Liver (tissue), 9 donors: ENCODE results near the gene REC114. TPM values are rescaled to one million over a fixed set of nuclear protein-coding genes. Genes with fewer than 3 reads are reported as not detected.
A peak's percentile ranks its signal among the peaks of the same experiment; 100 is the strongest.

Experiments
- DNase-seq: peaks from one replicate; pipeline ENCODE4 v3.0.0-alpha.2; 2017; ENCODE audit warnings: low spot score
- H3K27ac ChIP-seq, 2 donors: one replicate each; pipeline ENCODE4 v1.7.0; 2013; ENCODE audit warnings: inconsistent platforms in 2 of 2, low read length in 2 of 2, control low read depth in 1 of 2, low read depth in 1 of 2, mild to moderate bottlenecking in 1 of 2
- H3K27me3 ChIP-seq, 4 donors: one replicate each; pipeline versions ENCODE4 v1.6.1 to v1.7.0; 2013; ENCODE audit warnings: low read length in 3 of 4, inconsistent platforms in 1 of 4, mild to moderate bottlenecking in 1 of 4, moderate library complexity in 1 of 4; ENCODE audit not compliant: control insufficient read depth in 4 of 4, insufficient read depth in 4 of 4
- H3K36me3 ChIP-seq, 4 donors: one replicate each; pipeline versions ENCODE4 v1.6.1 to v1.7.0; 2013; ENCODE audit warnings: low read length in 3 of 4, mild to moderate bottlenecking in 3 of 4, low read depth in 1 of 4, moderate library complexity in 1 of 4; ENCODE audit not compliant: control insufficient read depth in 4 of 4, insufficient read depth in 3 of 4
- H3K4me1 ChIP-seq, 4 donors: one replicate each; pipeline versions ENCODE4 v1.6.1 to v1.7.0; 2013; ENCODE audit warnings: low read length in 3 of 4, mild to moderate bottlenecking in 3 of 4, moderate library complexity in 1 of 4; ENCODE audit not compliant: control insufficient read depth in 4 of 4, insufficient read depth in 4 of 4
- H3K4me3 ChIP-seq, 3 donors: one replicate each; pipeline versions ENCODE4 v1.6.1 to v1.7.0; 2013; ENCODE audit warnings: low read length in 3 of 3, control low read depth in 1 of 3, low read depth in 1 of 3, mild to moderate bottlenecking in 1 of 3
- H3K9ac ChIP-seq, 2 donors: one replicate each; pipeline ENCODE4 v1.7.0; 2013; ENCODE audit warnings: low read length in 2 of 2, mild to moderate bottlenecking in 2 of 2, moderate library complexity in 2 of 2, control low read depth in 1 of 2, low read depth in 1 of 2
- H3K9me3 ChIP-seq, 4 donors: one replicate each; pipeline versions ENCODE4 v1.6.1 to v1.7.0; 2013; ENCODE audit warnings: low read length in 3 of 4; ENCODE audit not compliant: control insufficient read depth in 4 of 4
- EGR1 ChIP-seq, 2 donors: IDR thresholded peaks; 2 replicates each; pipeline ENCODE4 v1.6.1; 2016 to 2018; ENCODE audit warnings: antibody characterized with exemption in 2 of 2, low read depth in 2 of 2
- FOXA1 ChIP-seq: IDR thresholded peaks from 2 replicates; pipeline ENCODE4 v1.6.1; 2016; ENCODE audit warnings: antibody characterized with exemption
- FOXA2 ChIP-seq: IDR thresholded peaks from 2 replicates; pipeline ENCODE4 v1.6.1; 2016; ENCODE audit warnings: antibody characterized with exemption
- GABPA ChIP-seq, 2 donors: IDR thresholded peaks in 1 of 2; conservative IDR thresholded peaks in 1 of 2; 2 replicates each; pipeline ENCODE4 v1.6.1; 2016; ENCODE audit warnings: antibody characterized with exemption in 2 of 2, mild to moderate bottlenecking in 1 of 2, moderate library complexity in 1 of 2
- HNF4A ChIP-seq, 2 donors: conservative IDR thresholded peaks; 2 replicates each; pipeline ENCODE4 v1.6.1; 2016; ENCODE audit warnings: antibody characterized with exemption in 2 of 2, mild to moderate bottlenecking in 2 of 2
- HNF4G ChIP-seq: IDR thresholded peaks from 2 replicates; pipeline ENCODE4 v1.6.1; 2016; ENCODE audit warnings: antibody characterized with exemption
- JUND ChIP-seq, 2 donors: IDR thresholded peaks; 2 replicates each; pipeline ENCODE4 v1.6.1; 2016; ENCODE audit warnings: antibody characterized with exemption in 2 of 2
- NR2F2 ChIP-seq: IDR thresholded peaks from 2 replicates; pipeline ENCODE4 v1.6.1; 2016; ENCODE audit warnings: antibody characterized with exemption
- RAD21 ChIP-seq, 2 donors: IDR thresholded peaks; 2 replicates each; pipeline ENCODE4 v1.6.1; 2016; ENCODE audit warnings: antibody characterized with exemption in 2 of 2, mild to moderate bottlenecking in 2 of 2
- RXRA ChIP-seq, 2 donors: IDR thresholded peaks; 2 replicates each; pipeline ENCODE4 v1.6.1; 2017 to 2018; ENCODE audit warnings: antibody characterized with exemption in 2 of 2, mild to moderate bottlenecking in 1 of 2
- SP1 ChIP-seq: IDR thresholded peaks from 2 replicates; pipeline ENCODE4 v1.6.1; 2018; ENCODE audit warnings: antibody characterized with exemption, mild to moderate bottlenecking
- TAF1 ChIP-seq: conservative IDR thresholded peaks from 2 replicates; pipeline ENCODE4 v1.6.1; 2016; ENCODE audit warnings: antibody characterized with exemption, mild to moderate bottlenecking
- YY1 ChIP-seq: IDR thresholded peaks from 2 replicates; pipeline ENCODE4 v1.6.1; 2016; ENCODE audit warnings: antibody characterized with exemption, mild to moderate bottlenecking
- WGBS: extraction: QIAGEN DNeasy Blood & Tissue Kit; methylation state at CpG from one replicate; pipeline ENCODE4 v1.1.7; 2013; 5-methylcytosine and 5-hydroxymethylcytosine counted together
- polyA plus RNA-seq, 2 donors: library from polyadenylated mRNA; stranded (reverse) in 1 of 2; unstranded in 1 of 2; fragments of 200-250 nt in 1 of 2; fragments of >200 nt in 1 of 2; fragmentation: Nextera tagmentation in 1 of 2; extraction: Ambion mirVana in 1 of 2; gene quantifications; one replicate each; pipeline versions ENCODE4 v1.2.1 to v1.2.3, GENCODE V29; 2013 to 2015
- total RNA-seq, 2 donors: library from RNA; depleted of rRNA; stranded (reverse); fragments of >200 nt; gene quantifications; one replicate each; pipeline ENCODE4 v1.2.3, GENCODE V29; 2014
- TF ChIP-seq, protein P1 (sequence below): IDR thresholded peaks from 2 replicates; pipeline ENCODE4 v1.6.1; 2016; ENCODE audit warnings: antibody characterized with exemption, mild to moderate bottlenecking
- TF ChIP-seq, protein P2 (sequence below): IDR thresholded peaks from 2 replicates; pipeline ENCODE4 v1.6.1; 2016; ENCODE audit warnings: antibody characterized with exemption
- TF ChIP-seq, protein P3 (sequence below): IDR thresholded peaks from 2 replicates; pipeline ENCODE4 v1.6.1; 2016; ENCODE audit warnings: antibody characterized with exemption
- TF ChIP-seq, protein P4 (sequence below): fragments of 150-350 bp; IDR thresholded peaks from 2 replicates; pipeline ENCODE4 v1.5.1; 2017; ENCODE audit warnings: improper control_type of control experiment, low read depth, low read length; ENCODE audit not compliant: missing input control
- TF ChIP-seq, protein P5 (sequence below): IDR thresholded peaks from 2 replicates; pipeline ENCODE4 v1.6.1; 2016; ENCODE audit warnings: antibody characterized with exemption
- donor health status: healthy.
- donor health status: healthy.
- donor health status: healthy.
- donor health status: healthy.
- donor health status: healthy.

REC114 gene
- total and polyA plus RNA-seq, 4 donors: not detected

DNA sequence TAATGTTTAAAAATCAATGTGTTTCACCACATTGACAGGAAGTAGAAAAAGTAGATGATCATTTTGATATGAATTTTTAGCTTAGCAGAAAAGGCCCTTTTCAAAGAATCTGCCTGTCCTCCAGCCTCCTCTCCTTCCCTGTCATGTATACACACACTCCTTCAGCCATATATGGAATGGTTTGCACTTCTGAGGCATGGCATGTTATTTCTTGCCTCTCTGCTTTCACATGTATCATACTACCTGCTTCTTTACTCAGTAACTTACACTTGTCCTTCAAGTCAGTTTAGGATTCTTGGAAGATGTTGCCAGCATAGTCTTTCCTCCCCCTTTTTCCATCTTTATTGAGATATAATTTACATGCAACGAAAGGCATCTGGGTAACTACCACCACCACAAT is 79.0 kb downstream of the REC114 start:
- H3K27me3 ChIP-seq: no peaks in the 10 kb centered on the region
- no peak overlapping the region for H3K9ac ChIP-seq
- WGBS: 94% methylated on average over 1 of the region's 1 CpG
- TF ChIP-seq, protein P1, sequence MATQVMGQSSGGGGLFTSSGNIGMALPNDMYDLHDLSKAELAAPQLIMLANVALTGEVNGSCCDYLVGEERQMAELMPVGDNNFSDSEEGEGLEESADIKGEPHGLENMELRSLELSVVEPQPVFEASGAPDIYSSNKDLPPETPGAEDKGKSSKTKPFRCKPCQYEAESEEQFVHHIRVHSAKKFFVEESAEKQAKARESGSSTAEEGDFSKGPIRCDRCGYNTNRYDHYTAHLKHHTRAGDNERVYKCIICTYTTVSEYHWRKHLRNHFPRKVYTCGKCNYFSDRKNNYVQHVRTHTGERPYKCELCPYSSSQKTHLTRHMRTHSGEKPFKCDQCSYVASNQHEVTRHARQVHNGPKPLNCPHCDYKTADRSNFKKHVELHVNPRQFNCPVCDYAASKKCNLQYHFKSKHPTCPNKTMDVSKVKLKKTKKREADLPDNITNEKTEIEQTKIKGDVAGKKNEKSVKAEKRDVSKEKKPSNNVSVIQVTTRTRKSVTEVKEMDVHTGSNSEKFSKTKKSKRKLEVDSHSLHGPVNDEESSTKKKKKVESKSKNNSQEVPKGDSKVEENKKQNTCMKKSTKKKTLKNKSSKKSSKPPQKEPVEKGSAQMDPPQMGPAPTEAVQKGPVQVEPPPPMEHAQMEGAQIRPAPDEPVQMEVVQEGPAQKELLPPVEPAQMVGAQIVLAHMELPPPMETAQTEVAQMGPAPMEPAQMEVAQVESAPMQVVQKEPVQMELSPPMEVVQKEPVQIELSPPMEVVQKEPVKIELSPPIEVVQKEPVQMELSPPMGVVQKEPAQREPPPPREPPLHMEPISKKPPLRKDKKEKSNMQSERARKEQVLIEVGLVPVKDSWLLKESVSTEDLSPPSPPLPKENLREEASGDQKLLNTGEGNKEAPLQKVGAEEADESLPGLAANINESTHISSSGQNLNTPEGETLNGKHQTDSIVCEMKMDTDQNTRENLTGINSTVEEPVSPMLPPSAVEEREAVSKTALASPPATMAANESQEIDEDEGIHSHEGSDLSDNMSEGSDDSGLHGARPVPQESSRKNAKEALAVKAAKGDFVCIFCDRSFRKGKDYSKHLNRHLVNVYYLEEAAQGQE: no peak
- TF ChIP-seq RAD21 (IDR thresholded peaks at IDR 0.05) (no peak), RXRA (IDR thresholded peaks at IDR 0.05) (no peak), FOXA1 (no peak), NR2F2 (no peak), GABPA (IDR thresholded peaks at IDR 0.05 in 1 of 2, conservative IDR thresholded peaks at IDR 0.05 in 1 of 2) (no peak), HNF4G (no peak), JUND (IDR thresholded peaks at IDR 0.05) (no peak), YY1 (no peak), SP1 (no peak), EGR1 (IDR thresholded peaks at IDR 0.05; ENCODE audit: low read depth in 2 of 2) (no peak), FOXA2 (no peak), TAF1 (no peak), HNF4A (conservative IDR thresholded peaks at IDR 0.05) (no peak)
- TF ChIP-seq, protein P2, sequence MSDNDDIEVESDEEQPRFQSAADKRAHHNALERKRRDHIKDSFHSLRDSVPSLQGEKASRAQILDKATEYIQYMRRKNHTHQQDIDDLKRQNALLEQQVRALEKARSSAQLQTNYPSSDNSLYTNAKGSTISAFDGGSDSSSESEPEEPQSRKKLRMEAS: no peak
- TF ChIP-seq, protein P3, sequence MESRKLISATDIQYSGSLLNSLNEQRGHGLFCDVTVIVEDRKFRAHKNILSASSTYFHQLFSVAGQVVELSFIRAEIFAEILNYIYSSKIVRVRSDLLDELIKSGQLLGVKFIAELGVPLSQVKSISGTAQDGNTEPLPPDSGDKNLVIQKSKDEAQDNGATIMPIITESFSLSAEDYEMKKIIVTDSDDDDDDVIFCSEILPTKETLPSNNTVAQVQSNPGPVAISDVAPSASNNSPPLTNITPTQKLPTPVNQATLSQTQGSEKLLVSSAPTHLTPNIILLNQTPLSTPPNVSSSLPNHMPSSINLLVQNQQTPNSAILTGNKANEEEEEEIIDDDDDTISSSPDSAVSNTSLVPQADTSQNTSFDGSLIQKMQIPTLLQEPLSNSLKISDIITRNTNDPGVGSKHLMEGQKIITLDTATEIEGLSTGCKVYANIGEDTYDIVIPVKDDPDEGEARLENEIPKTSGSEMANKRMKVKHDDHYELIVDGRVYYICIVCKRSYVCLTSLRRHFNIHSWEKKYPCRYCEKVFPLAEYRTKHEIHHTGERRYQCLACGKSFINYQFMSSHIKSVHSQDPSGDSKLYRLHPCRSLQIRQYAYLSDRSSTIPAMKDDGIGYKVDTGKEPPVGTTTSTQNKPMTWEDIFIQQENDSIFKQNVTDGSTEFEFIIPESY: no peak
- TF ChIP-seq, protein P4, sequence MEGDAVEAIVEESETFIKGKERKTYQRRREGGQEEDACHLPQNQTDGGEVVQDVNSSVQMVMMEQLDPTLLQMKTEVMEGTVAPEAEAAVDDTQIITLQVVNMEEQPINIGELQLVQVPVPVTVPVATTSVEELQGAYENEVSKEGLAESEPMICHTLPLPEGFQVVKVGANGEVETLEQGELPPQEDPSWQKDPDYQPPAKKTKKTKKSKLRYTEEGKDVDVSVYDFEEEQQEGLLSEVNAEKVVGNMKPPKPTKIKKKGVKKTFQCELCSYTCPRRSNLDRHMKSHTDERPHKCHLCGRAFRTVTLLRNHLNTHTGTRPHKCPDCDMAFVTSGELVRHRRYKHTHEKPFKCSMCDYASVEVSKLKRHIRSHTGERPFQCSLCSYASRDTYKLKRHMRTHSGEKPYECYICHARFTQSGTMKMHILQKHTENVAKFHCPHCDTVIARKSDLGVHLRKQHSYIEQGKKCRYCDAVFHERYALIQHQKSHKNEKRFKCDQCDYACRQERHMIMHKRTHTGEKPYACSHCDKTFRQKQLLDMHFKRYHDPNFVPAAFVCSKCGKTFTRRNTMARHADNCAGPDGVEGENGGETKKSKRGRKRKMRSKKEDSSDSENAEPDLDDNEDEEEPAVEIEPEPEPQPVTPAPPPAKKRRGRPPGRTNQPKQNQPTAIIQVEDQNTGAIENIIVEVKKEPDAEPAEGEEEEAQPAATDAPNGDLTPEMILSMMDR: no peak
- TF ChIP-seq, protein P5, sequence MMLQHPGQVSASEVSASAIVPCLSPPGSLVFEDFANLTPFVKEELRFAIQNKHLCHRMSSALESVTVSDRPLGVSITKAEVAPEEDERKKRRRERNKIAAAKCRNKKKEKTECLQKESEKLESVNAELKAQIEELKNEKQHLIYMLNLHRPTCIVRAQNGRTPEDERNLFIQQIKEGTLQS: no peak
- DNase-seq: no peak
- H3K9me3 ChIP-seq: no peaks in the 10 kb centered on the region
- H3K4me1 ChIP-seq: no peaks in the 10 kb centered on the region
- no peak overlapping the region for H3K4me3 ChIP-seq
- H3K36me3 ChIP-seq: no peaks in the 10 kb centered on the region
- no peak overlapping the region for H3K27ac ChIP-seq

DNA sequence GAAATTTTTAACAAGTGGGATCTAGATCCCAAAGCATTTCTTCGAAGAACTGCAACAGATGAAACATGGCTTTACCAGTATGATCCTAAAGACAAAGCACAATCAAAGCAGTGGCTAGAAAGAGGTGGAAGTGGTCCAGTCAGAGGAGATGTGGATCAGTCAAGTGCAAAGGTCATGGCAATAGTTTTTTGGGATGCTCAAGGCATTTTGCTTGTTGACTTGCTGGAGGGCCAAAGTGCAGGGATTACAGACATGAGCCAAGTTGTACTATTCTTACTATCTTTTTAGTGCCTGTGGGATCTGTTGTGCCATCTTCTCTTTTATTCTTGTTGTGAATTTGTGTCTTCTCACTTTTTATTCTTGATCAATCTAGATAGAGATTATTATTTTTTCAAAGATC is 82.0 kb downstream of the REC114 start:
- H3K27ac ChIP-seq: no peak overlapping the region
- no peak overlapping the region for H3K4me3 ChIP-seq
- no peaks in the 10 kb centered on the region for H3K27me3 ChIP-seq
- no peaks in the 10 kb centered on the region for H3K36me3 ChIP-seq
- H3K4me1 ChIP-seq: no peaks in the 10 kb centered on the region
- 92% methylated on average over 1 of the region's 1 CpG for WGBS
- no peak overlapping the region for H3K9ac ChIP-seq
- peak; percentile 30 to 62 for TF ChIP-seq HNF4A (conservative IDR thresholded peaks at IDR 0.05)
- TF ChIP-seq, protein P2: no peak
- TF ChIP-seq, protein P3: no peak
- H3K9me3 ChIP-seq: no peaks in the 10 kb centered on the region
- no peak for DNase-seq
